GM21576 (cell line): ENCODE measurements around the gene ASCC1.

Source experiments
- ATAC-seq: cut with Tn5 transposase; IDR thresholded peaks from one replicate; pipeline ENCODE4 v1.9.1; 2021; ENCODE audit warnings: mild to moderate bottlenecking, moderate library complexity; ENCODE audit not compliant: unreplicated experiment

The ASCC1 gene

DNA sequence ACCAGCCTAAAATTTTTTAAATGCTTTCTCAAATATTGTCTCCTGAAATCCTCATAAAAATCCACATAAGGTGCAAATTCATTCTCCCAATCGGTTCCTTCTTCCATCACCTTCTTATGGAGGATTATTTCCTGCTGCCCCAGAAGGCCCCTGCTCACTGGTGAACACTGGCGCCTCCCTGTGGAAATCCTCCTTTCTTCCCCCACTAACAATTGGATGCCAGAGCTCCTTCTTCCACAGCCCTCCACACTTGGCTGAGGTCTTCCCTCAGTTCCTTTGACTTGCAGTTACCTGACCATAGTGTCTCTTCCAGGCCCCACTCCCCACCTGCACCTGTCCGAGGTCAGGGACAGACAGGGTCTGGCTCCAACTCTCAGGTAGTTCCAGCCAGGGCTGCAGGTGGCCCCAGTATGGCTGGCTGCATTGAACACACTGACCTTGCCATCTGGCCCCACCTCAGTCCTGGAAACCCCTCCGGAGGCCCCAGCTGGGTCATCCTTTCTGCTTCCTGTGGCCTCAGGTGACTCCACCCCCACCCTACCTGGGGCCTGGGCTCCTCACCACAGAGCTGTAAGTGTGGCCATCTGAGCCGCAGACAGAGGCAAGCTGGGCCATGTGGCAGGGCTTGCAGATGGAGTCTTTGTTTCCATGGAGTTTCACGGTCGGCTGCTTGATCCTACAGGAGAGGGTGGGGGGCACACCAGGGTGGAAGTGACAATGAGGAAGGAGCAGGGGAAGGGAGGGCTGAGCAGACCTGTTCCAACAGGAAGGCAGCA is 146.1 kb downstream of the ASCC1 start:
- no peak for ATAC-seq

DNA sequence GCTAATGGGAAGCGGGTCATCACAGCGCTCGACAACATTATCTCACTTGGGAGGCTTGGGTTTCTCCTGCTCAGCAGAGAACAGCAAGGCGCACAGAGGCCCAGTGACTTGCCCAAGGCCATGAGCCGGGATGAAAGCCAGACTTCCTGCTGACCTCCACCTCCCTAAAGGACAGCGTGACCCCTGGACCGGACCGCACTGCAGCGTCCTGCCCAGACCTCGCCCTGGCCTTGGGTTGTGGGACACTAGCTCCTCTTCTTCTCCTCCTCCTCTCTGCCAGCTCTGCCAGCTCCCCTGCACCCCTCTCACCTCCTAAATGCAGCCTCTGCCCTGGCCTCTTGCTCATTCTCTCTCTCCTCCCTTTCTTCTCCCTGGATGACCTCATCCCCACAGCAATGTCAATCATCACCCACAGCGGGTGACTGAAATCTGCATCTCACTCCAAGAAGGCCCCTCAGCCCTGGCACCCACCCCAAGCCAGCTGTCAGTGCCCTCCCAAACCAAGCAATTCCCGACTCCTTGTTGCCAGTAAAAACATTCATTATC is 147.1 kb downstream of the ASCC1 start:
- ATAC-seq, result no peak

DNA sequence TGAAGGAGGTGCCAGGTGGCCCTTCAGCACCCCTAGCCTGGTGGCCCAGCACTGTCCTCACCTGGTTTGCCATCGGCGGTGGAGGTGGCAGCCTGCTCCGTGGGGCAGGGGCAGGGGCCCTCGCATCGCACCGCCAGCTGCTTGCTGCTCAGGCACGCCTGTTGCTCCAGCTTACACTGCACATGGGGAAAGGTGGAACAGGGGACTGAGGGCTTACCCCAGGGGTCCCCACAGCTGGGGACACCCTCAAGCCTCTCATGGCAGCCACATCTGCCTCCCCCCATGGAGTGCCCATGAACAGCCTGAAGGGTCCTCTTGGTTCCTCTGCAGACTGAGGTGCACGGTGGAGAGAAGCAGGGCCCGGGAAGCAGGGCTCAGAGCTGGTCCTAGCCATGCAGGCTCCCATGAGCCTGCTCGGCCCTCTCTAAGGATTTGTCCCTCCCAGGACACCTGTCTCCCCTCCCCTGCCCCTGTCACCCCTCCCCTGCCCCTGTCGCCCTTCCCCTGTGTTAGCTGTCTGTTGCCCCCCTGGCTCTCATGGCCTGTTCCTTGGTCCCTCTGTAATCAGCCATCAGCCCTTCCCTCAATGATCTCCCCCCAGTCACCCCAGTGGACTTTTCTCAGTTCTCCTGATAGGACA is 147.8 kb downstream of the ASCC1 start:
- ATAC-seq, result no peak

DNA sequence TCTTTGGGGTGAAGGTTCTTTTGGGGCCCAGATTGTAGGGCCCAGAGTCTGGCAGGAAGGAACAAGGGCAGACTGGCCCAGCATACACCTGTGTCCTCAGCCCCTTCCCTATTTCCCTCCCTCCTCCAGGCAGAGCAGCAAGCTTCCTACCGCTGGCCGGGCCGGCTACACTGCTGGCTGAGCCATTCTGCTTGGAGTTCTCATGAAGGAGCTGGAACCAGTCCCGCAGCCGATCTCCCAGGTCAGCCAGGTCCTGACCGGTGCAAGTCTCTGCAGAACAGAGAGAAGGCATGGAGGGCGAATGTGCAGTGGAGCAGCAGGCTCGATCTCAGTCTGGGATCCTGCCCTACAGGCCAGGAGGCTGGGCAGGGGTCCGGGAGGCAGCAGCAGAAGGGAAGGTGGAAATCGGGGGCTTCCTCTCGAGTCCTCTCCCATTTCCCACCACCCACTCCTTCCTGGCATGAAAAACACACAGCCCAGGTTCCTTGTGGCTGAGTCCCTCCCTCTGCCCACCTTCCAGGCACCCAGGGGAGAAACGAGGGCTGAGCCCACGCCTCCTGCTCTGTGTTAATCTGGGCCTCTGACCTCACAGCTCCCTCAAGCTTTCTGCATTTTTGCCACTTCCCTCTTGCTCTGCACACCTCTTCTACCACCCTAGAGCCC is 148.5 kb downstream of the ASCC1 start:
- no peak for ATAC-seq

DNA sequence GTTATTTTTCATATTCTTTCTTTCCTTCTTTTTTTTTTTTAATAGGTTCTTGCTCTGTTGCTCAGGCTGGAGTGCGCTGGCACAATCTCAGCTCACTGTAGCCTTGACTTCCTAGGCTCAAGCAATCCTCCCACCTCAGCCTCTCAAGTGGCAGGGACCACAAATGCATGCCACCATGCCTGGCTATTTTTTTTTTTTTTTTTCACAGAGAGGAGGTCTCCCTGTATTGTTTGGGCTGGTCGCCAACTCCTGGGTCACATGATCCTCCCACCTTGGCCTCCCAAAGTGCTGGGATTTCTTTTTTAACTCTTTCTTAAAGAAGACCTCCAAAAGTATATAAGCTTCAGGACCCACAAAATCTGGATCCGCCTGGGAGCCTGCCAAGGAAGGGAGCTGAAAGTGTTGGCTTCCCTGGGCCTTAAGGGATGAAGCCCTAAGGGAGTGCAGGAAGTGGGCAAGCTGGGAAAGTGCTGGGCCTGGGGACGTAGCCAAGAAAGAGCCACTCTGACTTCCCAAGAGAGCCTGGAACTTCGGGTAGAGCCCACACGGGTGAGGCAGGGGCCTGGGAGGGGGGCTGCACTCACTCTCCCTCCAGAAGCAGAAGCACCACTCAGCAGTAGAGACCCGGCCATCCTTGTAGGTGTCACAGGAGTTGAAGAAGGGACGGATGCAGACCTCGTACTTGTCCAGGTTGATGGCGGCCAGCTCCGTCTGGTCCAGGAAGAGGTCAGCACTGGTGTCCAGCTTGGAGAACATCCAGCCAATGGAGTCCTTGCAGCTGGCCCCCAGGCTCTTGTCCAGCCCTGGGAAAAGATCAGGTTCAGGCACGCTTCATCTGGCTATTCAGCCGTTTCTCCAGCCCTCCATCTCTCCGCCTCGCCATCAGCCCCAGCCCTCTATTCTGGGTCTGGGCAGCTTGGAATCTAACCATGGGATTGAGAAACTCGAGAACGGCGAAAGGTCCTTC is 149.5 kb downstream of the ASCC1 start:
- ATAC-seq, result no peak

DNA sequence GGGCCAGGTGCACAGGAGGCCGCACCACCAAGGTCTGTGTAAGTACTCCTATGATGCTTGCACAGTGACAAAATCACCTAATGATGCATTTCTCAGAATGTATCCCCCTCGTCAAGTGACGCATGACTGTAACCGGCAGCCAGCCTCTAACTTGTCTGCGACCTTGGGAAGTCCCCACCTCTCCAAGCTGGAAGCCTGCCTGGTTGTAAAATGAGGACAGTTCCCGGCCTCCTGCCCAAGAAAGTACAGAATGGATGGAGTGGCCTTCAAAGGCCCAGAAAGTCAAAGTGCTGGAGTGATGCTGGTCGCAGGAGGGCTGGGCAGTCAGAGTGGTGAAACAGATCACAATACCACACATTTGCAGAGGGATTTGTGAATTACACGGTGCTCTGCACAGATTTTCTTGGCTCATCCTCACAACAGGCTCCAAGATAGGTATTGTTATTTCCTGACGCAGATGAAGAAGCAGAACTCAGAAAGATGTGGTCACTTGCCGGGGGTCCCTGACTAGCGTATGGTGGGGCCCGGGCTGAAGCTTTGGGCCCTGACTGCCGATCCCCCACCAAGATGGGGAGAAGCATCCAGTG is 150.5 kb downstream of the ASCC1 start:
- no peak for ATAC-seq

DNA sequence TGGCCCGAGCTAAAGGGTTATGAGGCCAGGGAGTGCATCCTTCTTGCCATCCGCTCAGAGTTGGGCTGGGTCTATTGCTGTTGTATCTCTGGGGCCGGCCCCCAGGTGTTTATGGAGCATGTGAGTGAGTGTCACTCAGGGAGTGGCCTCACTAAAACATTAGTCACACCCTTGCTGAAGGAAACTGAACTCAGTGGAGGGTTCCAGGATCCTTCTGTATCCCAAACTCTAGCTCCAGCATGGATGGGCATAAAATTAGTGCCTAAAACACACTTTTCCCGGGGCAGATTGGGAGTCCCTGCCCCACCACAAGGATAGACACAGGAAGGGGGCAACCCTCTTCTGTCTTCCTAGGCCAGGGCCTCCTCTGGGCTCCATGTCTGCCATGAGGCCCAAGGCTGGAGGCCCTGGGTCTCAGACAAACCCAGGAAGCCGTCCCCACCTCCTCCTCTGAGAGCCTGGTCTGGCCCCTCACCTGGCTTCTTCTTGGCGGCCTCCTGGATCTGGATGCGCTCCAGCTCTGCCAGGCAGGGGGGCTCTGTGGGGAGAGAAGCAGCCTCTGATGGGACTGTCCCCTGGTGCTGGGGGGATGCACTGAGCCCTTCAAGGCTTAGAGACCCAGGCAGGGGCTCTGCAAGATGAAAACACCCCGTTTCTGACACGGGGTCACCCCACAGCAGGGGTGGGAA is 152.2 kb downstream of the ASCC1 start:
- no peak for ATAC-seq

DNA sequence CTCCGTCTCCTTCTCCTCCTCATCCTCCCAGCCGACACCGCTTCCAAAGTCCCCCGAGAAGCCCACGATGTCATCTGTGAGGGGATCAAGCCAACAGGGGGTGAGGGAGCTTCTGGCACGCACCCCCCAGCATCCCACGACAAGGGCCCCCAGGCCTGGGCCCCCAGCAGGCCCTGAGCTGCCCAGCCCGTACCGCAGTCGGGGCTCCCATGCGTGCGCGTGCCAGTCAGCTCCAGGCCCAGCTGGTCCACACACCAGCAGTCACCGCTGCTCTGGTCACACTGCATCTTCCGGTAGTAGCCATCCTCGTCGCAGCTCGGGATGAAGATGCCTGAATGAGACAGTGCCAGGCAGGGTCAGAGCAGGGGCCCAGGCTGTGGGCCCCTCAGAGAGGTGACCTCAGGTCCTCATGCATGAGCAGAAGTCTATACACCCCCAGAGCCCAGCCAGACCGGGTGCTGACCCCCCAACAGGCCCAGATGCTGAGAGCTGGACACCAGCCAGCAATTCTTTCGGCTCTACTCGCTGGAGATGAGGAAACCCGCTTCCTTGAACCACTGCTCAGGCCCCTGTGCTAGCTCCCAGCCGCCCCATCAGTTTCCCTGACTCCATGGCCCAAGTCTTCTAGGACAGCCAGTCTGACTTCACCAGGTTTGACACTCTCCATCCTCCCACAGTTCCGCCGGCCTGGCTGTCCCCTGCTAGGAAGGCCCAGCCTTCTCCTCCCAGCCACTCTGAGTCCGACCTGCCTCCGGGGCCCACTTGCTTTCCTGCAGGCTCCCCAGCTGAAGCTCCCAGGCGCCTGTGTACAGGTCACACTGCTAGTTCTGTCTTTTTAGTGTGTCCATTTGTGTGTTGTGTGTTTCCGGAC is 153.0 kb downstream of the ASCC1 start:
- no peak for ATAC-seq

DNA sequence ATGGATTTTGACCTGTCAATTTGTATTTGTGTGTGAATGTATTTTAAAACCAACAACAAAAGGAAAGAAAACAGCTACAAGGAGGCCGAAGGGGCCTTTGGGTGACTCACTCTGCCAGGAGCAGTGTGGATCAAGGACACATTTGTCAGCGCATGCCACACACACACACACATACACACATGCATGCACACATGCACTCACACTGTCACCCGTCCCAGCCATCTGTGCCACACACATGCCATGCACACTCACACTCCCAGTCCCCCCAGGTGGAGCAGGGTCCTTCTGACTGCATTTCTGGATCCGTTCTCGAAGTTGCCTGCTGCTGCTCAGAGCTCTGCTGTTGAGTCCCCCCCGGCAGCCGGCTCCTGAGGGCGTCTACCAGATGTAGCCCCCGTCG is 153.7 kb downstream of the ASCC1 start:
- ATAC-seq, result no peak

DNA sequence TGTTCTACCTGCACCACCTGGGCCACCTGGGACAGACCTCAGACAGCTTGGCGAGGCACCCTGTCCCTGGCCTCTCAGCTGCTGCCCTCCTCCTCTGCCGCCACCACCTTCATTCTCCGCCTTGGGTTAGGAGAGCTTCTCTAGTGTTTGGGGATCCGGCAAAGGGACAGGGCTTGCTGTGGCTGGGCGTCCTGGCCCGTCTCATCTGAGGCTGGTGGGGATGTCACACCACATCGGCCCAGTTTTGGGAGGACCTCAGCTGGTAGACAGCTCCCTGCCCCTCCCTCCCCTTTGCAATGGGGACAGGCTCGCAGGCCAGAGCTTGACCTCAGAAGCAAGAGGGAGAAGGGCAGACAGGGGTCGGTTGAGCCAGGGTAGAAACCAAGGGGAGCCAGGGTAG is 154.1 kb downstream of the ASCC1 start:
- no peak for ATAC-seq

DNA sequence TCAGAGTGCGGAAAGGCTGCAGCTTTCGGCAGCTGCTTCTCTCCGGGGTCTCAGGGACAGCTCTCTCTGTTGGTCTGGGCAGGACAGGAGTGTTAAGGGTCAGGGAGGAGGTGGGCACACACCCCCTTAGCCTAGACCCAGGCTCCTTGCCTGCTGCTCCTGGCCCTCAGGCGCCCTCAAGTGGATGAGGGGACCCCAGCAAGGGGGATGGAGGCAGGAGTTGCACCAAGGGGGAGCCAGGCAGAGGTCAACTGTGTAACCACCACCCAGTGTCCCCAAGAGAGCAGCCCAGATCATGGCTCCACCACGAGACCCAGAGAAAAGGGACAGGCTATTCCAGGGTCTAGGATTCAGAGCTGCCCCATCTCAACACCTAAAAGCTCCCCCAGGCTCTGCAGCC is 154.6 kb downstream of the ASCC1 start:
- no peak for ATAC-seq

DNA sequence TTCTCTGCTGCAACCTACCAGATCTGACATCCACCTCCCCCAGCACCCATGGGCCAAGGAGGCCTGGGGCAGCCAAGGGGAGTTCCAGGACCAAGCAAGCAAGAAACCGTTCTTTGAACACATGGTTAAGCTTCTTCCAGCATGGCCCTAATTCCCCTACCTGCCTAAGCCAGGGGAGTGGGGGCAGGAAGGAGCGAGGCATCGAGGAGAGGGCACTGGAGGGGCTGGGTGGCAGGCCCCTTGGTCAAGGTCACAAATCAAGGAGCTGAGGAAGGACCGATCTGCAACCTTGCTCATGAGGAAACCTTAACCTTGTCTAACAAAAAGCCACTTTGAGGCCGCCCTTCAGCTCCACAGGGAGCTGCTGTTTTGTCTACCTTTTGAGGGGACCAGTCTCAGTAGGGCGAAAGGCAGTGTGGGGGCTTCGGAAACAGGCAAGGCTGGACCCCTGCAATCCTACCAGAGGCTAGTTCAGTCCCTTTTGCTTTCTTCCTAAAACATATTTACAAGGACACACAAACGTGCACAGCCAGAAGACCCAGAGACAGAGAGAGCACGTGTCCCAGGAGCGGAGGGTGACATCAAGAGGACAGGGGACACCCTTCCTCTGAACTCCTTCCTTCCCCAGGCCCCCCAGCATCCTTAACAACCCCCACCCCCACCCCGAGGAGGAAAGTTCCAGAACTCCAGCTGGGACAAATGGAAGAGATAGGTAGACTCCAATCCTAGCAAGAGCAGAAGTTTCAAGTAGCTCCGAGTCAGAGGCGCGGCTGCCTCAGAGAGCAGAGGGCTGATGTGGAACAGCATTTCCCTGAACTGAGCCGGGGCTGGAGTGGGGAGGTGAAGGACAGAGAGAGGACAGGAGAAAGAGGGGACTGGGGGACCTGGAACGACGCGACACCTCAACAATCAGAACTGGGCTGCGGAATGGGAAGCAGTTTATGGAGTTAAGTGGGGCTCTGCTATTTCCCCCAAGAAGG is 155.9 kb downstream of the ASCC1 start:
- no peak for ATAC-seq

DNA sequence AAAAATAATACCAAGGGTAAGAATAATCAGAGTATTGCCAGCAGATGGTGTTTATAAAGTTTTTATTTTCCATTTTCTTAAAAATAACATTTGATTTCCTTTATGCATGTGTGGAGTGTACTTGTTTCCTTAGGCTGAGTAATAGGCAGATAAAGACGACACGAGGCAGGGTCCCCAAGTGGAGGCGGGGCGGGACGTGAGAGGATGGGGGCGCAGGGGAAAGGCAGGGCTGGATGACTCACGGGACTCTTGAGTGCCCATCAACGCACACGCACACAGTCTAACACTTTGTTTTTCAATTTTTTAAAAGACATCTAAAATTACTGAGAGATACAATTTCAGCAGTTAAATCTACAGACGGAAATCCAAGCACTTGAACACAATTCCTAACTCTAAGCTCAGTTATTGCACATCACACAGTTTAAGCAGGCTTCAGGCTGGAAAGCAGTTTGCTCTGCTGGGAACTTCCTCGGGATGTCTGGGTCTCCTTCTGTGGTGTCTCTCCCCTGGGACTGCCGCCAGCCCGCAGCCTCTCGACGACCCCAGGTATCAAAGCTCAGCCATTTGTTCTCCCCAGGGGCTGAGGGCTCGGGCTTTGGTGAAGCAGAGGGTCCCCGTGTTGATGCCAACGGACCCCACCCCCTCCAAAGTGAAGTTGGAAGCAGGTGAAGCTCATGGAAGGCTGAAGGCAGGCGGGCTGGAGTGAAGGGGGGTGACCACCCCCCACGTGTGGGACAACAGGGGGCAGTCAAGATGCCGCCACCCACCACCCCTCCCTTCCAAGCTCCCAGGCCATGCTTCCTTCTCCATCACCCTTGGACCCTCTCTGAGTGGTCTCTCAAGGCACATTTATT is 156.9 kb downstream of the ASCC1 start:
- ATAC-seq, result no peak

DNA sequence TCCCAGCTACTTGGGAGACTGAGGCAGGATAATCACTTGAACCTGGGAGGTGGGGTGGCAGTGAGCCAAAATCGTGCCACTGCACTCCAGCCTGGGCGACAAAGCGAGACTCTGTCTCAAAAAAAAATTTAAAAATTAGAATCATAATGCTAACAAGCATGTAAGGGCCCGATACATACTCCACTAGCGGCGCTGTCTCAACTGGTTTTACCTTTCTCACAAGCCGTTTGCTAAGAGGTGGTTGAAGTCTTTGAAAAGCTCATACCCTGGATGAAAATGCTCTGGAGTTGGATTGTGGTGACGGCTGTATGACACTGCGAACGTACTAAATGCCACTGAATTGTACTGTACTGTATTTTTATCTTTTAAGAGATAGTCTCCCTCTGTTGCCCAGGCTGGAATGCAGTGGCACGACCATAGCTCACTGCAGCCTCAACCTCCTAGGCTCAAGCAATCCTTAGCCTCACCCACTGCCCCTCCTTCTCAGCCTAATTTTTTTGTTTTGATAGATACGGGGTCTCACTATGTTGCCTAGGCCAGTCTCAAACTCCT is 157.7 kb downstream of the ASCC1 start:
- ATAC-seq, result no peak

DNA sequence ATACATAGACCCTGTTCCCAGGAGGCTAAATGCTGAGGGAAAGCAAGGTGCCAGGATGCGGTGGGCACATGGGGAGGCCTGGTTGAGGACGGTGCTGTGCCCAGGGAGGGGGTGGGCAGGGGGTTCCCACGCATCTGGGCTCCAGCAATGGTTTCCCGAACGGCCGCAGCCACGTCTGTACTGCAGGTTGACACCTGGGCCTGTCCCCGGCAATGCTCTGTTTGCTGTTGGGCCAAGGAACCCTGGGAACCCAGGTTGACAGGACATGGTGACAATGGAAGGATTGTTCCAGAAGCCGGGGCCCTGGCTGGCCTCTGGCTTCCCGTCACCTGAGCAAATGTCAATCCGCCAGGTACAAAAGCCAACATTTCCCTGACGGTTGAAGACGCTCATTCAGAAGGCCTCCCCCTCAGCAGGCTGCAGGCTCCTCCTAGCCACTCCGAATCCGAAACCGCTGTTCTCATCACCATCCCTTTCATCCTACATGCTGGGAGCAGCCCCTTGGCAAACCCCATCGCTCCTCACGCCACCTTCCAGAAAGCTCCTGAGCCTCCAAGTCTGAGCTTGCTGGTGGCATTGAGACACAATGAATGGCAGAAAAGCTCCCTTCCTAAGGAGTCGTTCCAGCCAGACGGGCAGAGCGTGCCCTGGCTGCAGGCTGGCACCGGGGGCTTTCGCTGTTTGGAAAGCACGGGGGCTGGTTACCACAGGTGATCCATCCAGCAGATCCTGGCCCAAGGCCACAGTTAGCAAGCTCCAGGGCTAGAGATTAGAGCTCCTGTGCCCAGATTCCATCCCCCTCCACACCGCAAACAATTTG is 158.9 kb downstream of the ASCC1 start:
- ATAC-seq, result no peak

DNA sequence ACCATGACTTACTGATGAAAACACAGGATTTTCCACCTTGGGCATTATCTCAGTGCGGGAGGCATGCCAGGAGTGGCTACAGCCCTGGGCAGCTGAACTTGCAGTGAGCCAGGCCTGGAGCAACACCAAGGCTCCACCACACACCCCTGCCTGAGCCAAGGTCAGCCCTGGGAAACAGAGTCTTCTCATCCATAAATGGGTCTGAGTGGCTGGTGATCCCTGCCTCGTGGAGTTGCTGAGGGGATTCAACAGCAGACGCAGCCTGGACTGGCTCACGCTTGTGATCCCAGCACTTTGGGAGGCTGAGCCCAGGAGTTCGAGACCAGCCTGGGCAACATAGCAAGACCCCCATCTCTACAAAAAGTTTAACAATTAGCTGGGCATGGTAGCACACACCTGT is 160.0 kb downstream of the ASCC1 start:
- ATAC-seq, result no peak
